Sciatic nerve (tissue), 2 donors: ENCODE data around the gene IGSF9. TPM values are rescaled to one million over a fixed set of nuclear protein-coding genes. Genes with fewer than 3 reads are reported as not detected.
"Not testable (repeated sequence)": the region's sequence is repeated elsewhere in the genome, so short reads cannot be mapped to it uniquely, and the experiment has no call there.

Experiments
- ATAC-seq: fragments of 200-7000 bp; cut with Tn5 transposase; one replicate; pipeline ENCODE4 v1.9.1; 2020; ENCODE audit warnings: mild to moderate bottlenecking, moderate library complexity
- DNase-seq: peaks from one replicate; pipeline ENCODE4 v3.0.0-alpha.2; 2020; ENCODE audit warnings: low spot score
- intact Hi-C: fragments of 100-400 bp; cut with DNase I; formaldehyde crosslinking; loops from one replicate; pipeline ENCODE4 v1.14.2; 2022
- total RNA-seq: library from RNA; stranded (reverse); fragmentation: NEBNext Ultra II Directional; extraction: Animal tissue kit (Norgen Biotek cat#: 25700); gene quantifications from one replicate; pipeline ENCODE4 v1.2.1, GENCODE V29; 2021
- donor health status: DM: no; HTN: no; CAD: no.
- donor health status: DM: no; HTN: no; CAD: no.

The IGSF9 gene
- total RNA-seq, 1 donor from 2014 or later = 0.18 TPM

- no peak for ATAC-seq
- intact Hi-C loops = no loop called here
- no peak for DNase-seq
Measured at GRCh38 chr1:159914252-159915018, 31.0 kb downstream of the IGSF9 start.

GRCh38 chr1:159913451-159914192, 31.8 kb downstream of the IGSF9 start:
- ATAC-seq (no peak), DNase-seq (no peak)
- intact Hi-C loops = no loop called here

- DNase-seq = no peak
- intact Hi-C loops = no loop called here
- no peak for ATAC-seq
Measured at GRCh38 chr1:159911326-159912070, 33.9 kb downstream of the IGSF9 start.

- DNase-seq (no peak), ATAC-seq (no peak)
- intact Hi-C loops = no loop called here
Measured at GRCh38 chr1:159908031-159908940, 37.1 kb downstream of the IGSF9 start.

- ATAC-seq (no peak), DNase-seq (no peak)
- intact Hi-C loops = no loop called here
Measured at GRCh38 chr1:159906960-159907359, 38.5 kb downstream of the IGSF9 start.

- intact Hi-C loops, DNase-seq, ATAC-seq: not testable (repeated sequence)
Measured at GRCh38 chr1:159904036-159904435, 41.4 kb downstream of the IGSF9 start.

- intact Hi-C loops = no loop called here
- no peak for DNase-seq
- no peak for ATAC-seq
Measured at GRCh38 chr1:159902541-159902940, 42.9 kb downstream of the IGSF9 start.

GRCh38 chr1:159900755-159901360, 44.6 kb downstream of the IGSF9 start:
- intact Hi-C loops = no loop called here
- ATAC-seq = no peak
- no peak for DNase-seq

- intact Hi-C loops = no loop called here
- ATAC-seq (peak; percentile 94), DNase-seq (peak; percentile 80)
Measured at GRCh38 chr1:159900086-159900680, 45.2 kb downstream of the IGSF9 start, which contains the start of gene CFAP45. Gene CFAP45 (minus strand): TSS chr1:159900165. CDS start chr1:159900098, 67 bp downstream.

- not testable (repeated sequence) for ATAC-seq, DNase-seq
- intact Hi-C loops = loop anchor here (10.0 kb wide), 1 partner anchor 105 kb away; no protein-coding TSS in a partner anchor
Measured at GRCh38 chr1:159899634-159900033, 45.8 kb downstream of the IGSF9 start.

GRCh38 chr1:159898527-159898926, 46.9 kb downstream of the IGSF9 start:
- no peak for DNase-seq
- ATAC-seq = no peak
- intact Hi-C loops = loop anchor here (10.0 kb wide), 1 partner anchor 104 kb away; no protein-coding TSS in a partner anchor

GRCh38 chr1:159897962-159898361, 47.5 kb downstream of the IGSF9 start:
- DNase-seq (no peak), ATAC-seq (no peak)
- intact Hi-C loops = loop anchor here (10.0 kb wide), 1 partner anchor 103 kb away; no protein-coding TSS in a partner anchor

GRCh38 chr1:159896546-159896930, 48.9 kb downstream of the IGSF9 start:
- ATAC-seq (no peak), DNase-seq (no peak)
- intact Hi-C loops = loop anchor here (10.0 kb wide), 1 partner anchor 102 kb away; no protein-coding TSS in a partner anchor

GRCh38 chr1:159895836-159896545, 49.4 kb downstream of the IGSF9 start:
- intact Hi-C loops = loop anchor here (10.0 kb wide), 1 partner anchor 101 kb away; no protein-coding TSS in a partner anchor
- DNase-seq (no peak), ATAC-seq (peak; percentile 39)

GRCh38 chr1:159895286-159895685, 50.1 kb downstream of the IGSF9 start:
- intact Hi-C loops = loop anchor here (10.0 kb wide), 1 partner anchor 100 kb away; no protein-coding TSS in a partner anchor
- no peak for ATAC-seq
- no peak for DNase-seq

- ATAC-seq (no peak), DNase-seq (no peak)
- intact Hi-C loops = loop anchor here (10.0 kb wide), 1 partner anchor 98 kb away; no protein-coding TSS in a partner anchor
Measured at GRCh38 chr1:159892944-159893343, 52.5 kb downstream of the IGSF9 start.
